ENCODE measurements around the gene AKAP17A.

Gene AKAP17A

GRCh38 chrX:1582686-1583437 is 8.5 kb upstream of the AKAP17A start:
- Histone ChIP-seq H3K27me3 (ENCODE audit: insufficient read depth, low read depth, severe bottlenecking) (no peaks in the 10 kb centered on the region), H3K36me3 (no peaks in the 10 kb centered on the region), H3K9me3 (ENCODE audit: severe bottlenecking) (no peaks in the 10 kb centered on the region), H3K27ac (no peak overlapping the region), H3K4me3 (ENCODE audit: low read depth, low read length) (no peak overlapping the region)
- DNase-seq = no peak
- no peak for TF ChIP-seq CTCF (IDR thresholded peaks at IDR 0.05; ENCODE audit: low read depth, low read length)

GRCh38 chrX:1584237-1585011 is 7.0 kb upstream of the AKAP17A start:
- H3K4me3 ChIP-seq (ENCODE audit: low read depth, low read length) = no peak overlapping the region
- H3K9me3 ChIP-seq (ENCODE audit: severe bottlenecking) = no peaks in the 10 kb centered on the region
- no peak for TF ChIP-seq CTCF (IDR thresholded peaks at IDR 0.05; ENCODE audit: low read depth, low read length)
- no peaks in the 10 kb centered on the region for H3K36me3 ChIP-seq
- H3K27me3 ChIP-seq (ENCODE audit: insufficient read depth, low read depth, severe bottlenecking) = no peaks in the 10 kb centered on the region
- H3K27ac ChIP-seq = no peak overlapping the region
- no peak for DNase-seq

GRCh38 chrX:1587161-1587560 is 4.2 kb upstream of the AKAP17A start:
- H3K27me3 ChIP-seq (ENCODE audit: insufficient read depth, low read depth, severe bottlenecking) = no peaks in the 10 kb centered on the region
- H3K9me3 ChIP-seq (ENCODE audit: severe bottlenecking) = no peaks in the 10 kb centered on the region
- H3K36me3 ChIP-seq = no peaks in the 10 kb centered on the region
- TF ChIP-seq CTCF (IDR thresholded peaks at IDR 0.05; ENCODE audit: low read depth, low read length) = no peak
- no peak for DNase-seq
- no peak overlapping the region for H3K4me3 ChIP-seq (ENCODE audit: low read depth, low read length)
- H3K27ac ChIP-seq = no peak overlapping the region

- no peak for TF ChIP-seq CTCF (IDR thresholded peaks at IDR 0.05; ENCODE audit: low read depth, low read length)
- no peaks in the 10 kb centered on the region for H3K27me3 ChIP-seq (ENCODE audit: insufficient read depth, low read depth, severe bottlenecking)
- H3K36me3 ChIP-seq = peaks cover 14% of the 10 kb centered on the region
- DNase-seq = no peak
- H3K4me3 ChIP-seq (ENCODE audit: low read depth, low read length) = no peak overlapping the region
- H3K9me3 ChIP-seq (ENCODE audit: severe bottlenecking) = no peaks in the 10 kb centered on the region
- no peak overlapping the region for H3K27ac ChIP-seq
Observed at GRCh38 chrX:1589356-1590130, 1.9 kb upstream of the AKAP17A start.

- peak overlapping the region; percentile 73 for H3K27ac ChIP-seq
Observed at GRCh38 chrX:1591863-1592469, 562 bp downstream of the AKAP17A start.

More at GRCh38 chrX:1591863-1592469, 562 bp downstream of the AKAP17A start:
- Histone ChIP-seq H3K27me3 (ENCODE audit: insufficient read depth, low read depth, severe bottlenecking) (no peaks in the 10 kb centered on the region), H3K9me3 (ENCODE audit: severe bottlenecking) (no peaks in the 10 kb centered on the region), H3K36me3 (peaks cover 31% of the 10 kb centered on the region), H3K4me3 (ENCODE audit: low read depth, low read length) (peak overlapping the region; percentile 94)
- TF ChIP-seq CTCF (IDR thresholded peaks at IDR 0.05; ENCODE audit: low read depth, low read length) = no peak
- no peak for DNase-seq

Measured in WERI-Rb-1 (cell line).